ENCODE measurements around the gene NDUFV2.
"Not testable (repeated sequence)": the region's sequence is repeated elsewhere in the genome, so short reads cannot be mapped to it uniquely, and the experiment has no call there.

NDUFV2 gene

DNA sequence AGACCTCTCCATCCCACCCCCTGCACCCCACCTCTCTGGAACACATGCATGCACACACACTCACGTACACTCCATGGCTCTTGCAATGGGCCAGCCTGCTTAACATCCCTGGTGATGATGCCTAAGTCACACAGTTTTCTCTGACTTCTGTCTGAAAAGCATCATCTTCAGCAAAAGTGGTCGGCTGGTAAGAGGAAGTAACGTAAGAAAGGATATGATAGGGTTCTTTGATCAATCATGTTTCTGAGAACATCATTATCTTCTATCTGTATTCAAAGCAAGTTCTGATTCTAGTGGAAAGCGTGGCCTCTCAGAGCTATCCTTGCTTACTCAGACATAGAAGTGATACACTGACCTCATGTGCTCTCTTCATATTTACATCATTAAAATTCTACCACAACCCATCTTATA, 11.4 kb upstream of the NDUFV2 start:
- no peak for DNase-seq

DNA sequence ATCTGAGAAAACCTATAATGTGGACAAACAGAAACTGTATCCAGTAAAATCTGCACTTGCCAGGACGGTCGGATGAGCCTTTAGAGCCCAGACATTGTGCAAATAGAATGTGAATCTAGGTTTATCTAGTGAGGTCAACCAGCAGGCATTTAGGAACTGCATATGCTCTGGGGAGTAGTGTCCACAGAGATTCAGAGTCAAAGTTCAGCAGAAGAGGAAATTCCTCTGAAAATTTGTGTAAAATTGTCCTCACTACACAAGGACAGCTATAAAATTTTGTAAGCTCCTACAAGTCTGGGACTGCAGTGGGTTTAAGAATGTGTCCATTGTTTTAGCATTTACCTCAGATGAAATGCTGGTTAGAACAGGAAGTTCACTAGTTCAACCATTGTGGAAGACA, 9.8 kb upstream of the NDUFV2 start:
- DNase-seq, result no peak

DNA sequence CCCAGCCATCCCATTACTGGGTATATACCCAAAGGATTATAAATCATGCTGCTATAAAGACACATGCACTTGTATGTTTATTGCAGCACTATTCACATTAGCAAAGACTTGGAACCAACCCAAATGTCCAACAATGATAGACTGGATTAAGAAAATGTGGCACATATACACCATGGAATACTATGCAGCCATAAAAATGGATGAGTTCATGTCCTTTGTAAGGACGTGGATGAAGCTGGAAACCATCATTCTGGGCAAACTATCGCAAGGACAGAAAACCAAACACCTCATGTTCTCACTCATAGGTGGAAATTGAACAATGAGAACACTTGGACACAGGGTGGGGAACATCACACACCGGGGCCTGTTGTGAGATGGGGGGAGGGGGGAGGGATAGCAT, 9.4 kb upstream of the NDUFV2 start:
- DNase-seq, result not testable (repeated sequence)

DNA sequence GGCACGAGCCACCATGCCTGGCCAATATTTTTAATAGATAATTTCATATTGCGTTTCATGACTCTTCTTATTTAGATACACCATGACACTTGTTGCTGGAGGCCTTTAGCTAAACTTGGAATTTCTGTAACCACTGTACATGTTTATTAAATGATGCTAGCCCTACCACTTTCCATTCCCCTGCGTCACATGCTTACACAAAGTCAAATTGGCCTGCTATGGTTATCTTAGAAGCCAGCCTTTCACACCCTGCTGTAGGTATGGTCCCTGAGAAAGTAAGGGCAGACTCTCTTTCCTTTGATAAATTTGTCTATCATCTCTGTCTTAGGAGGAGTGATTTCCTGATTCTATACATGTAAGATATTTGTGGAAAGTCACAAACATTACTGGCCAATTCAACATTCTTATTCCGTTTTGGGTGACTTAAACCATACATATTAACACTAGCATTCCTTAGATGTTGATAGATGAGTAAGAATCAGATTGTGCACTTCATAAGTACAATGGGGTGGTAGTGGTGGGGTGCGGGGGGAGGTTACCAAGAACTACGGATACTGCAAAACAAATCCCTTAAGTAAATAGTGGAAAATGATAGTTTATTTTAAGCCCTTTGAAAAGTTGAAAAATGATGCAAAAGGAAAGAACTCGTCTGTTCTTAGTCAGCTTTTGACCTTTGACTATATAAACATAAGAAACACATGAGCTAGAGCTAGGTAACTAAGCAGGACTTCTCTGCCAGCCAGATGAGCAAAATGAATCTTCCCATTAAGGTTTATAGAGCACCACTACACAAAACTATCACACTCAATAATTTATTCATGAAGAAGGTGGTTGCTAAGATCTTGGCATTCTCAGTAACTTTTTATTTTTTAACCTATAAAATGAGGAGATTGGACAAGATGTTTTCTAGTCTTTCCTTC, 7.9 kb upstream of the NDUFV2 start:
- no peak for DNase-seq

DNA sequence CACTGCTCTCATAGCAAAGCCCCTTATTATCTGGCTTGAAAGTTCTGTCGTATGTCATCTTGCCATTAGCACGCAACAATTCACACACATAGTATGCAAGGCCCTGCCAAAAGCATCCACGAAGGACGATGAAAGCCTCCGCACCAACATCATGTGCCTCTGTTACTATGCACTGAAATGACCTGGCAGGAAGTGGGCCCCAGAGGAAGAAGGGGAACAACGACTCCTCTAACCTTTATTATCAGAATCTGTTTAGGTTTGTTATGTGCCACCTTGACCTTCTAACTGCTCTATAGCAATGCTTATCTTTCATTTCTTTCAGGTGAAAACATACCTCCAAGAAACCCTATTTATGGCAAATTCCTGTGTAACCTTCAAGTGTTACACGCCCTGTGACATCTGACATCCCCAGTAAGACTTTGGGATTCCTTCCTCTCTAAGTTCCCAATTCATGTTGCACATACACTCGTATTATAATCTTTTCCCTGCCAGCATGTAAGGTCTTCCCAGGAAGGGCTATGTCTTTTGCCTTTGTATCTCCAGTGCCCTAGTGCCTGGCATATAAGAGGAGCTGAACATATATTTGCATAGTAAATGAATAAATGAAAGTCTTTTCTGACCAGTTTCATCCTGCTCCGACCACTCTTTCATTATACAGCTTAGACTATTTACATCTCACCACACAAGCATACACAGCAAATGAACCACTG, 7.0 kb upstream of the NDUFV2 start:
- no peak for DNase-seq

DNA sequence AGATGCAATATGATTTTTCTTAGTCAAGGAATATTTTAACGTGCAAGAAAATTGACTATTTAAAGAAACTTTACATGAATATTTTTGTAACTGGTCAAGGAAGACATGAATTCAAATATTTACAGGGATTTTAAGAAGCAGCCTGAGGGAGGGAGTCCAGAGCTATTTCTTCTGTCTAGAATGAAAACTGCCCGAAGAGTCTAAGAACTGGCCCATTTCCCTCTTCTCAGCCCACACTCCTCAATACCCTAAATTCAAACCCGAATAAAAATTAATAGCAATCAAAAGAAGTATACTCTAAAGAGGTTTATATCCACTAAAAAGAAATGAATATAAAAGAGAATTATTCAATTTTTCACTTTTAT, 6.5 kb upstream of the NDUFV2 start:
- DNase-seq, result no peak

DNA sequence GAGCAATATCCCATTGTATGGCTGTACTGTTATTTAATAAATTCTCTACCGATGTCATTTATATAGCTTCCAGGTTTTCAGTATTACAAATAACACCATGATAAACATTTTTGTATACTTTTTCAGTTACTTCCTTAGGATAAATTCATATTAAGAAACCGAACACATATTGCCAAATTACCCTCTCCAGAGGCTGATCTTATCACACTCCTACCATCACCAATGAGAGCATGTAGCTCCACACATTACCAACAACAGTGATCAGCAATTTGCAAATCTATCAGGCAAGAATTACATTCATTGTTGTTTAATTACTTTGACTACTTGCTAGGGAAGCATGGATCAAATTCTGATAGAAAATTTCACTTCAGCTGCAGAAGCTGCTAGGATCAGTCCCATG, 5.8 kb upstream of the NDUFV2 start:
- no peak for DNase-seq

DNA sequence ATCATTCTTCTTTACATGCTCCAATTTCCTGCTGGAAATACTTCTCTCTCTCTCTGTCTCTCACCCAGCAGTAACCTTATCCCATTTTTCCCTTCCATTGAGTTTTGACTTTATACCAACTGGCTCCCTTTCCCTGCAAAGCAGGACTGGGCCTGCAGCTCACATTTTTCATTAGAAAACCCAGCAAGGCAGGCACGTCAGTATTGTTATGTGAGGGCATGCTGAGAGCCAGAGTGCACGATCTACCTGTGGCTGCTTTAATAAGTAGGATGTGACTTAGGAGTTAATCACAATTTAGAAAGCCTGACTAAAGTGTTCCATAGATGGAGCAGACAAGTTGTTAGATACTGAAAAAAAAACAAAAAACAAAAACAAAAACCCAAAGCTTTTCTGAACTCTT, 5.2 kb upstream of the NDUFV2 start:
- DNase-seq, result no peak

DNA sequence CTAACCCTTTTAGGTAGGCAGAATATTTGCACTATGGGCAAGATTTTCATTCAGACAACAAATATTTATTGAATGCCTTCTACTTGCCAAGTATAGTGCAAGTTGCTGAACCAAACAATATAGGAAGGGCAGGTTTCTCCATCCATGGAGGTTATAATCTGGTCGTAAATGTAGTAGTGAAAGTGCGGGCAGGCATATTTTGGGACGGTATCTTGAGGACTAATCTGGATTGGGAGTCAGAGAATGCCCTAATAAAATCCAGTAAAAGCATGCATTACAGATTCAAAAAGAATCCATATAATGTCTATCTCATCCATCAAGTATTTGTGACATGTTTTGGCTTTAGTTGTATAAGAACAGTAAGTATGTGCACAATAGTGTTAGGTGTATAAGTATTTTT, 1.7 kb upstream of the NDUFV2 start:
- no peak for DNase-seq

DNA sequence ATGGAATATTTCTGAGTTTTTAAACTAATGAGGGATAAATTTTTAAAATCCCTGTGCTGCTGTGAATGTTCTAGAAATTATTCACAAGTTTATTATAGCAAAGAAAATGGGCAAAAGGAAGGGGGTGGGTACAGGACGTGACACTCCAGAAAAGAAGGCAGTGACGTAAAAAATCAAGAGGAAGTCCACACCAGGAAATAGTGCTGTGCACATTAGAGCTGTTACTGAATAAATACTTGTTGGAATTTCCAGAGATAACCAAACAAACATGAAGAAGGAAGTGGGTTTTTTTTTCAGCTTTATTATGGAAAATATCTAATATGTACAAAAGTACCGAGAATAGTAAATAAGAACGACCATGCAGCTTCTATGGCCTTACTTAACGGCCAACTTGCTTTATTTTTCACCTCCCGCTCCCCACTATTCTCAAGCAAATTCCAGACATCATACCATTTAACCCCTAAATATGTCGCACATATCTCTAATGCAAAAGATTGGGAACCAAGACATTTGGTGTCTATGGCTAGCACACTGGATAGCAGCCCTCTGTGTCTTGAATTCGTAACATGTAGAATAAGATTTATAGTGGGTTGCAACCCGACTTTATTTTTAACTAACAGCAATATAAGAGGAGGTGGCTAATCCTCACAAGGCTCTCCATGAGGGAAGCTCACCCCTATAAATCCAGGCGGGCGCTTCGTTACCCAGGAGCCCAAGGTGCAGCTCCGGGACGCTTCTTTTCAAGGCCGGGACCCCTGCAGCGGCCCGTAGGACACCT, 580 bp upstream of the NDUFV2 start:
- DNase-seq, result no peak

DNA sequence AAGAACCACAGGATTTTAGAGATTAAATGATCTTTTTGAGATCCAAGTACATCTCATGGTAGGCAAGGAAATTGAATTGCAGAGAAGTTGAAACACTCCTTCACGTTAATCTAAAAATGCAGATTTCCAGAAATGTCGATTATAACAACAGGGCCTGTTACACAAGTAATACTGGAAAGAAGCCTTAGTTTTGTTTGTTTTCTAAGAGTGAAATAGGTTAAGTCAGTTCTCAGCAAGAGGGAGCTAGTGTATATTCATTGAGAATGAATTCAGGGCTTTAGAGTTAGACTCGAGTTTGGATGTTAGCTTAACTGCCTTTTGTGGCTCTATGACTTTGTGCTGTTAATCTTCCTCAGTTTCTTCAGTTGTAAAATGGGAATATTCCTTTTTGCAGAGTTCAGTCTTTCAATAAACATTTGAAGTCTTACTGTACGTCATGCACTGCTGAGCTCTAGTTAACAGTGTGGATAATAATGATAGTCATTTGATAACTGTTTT, 926 bp downstream of the NDUFV2 start:
- DNase-seq, result no peak

DNA sequence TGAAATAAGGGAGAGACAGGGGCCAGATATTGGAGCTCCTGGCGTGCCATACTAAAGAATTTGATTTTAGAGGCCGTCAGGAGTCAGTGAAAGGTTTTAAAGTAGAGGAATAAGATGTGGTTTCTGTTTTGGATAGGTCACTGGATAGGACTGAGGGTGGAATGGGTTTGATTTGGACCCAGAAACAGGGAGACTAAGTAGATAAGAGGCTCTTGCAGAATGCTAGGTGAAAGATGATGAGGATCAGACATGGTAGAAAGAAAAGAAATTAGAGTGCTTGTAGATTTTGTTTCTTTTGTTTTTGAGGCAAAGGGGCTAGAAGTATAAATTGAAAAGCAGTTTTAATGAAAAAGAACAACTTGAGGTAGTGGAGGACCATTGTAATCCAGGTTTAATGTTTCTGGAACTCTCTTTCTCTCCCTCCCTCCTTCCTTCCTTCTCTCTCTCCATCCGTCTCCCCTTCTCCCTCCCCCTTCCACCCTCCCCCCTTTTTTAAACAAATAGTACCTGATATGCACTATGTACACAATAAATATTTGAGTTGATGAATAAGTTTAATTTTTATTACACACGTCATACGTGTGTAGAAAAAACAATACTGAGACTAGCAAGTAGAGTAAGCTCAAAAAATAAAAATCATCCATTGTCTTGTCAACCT, 1.9 kb downstream of the NDUFV2 start:
- DNase-seq, result no peak

DNA sequence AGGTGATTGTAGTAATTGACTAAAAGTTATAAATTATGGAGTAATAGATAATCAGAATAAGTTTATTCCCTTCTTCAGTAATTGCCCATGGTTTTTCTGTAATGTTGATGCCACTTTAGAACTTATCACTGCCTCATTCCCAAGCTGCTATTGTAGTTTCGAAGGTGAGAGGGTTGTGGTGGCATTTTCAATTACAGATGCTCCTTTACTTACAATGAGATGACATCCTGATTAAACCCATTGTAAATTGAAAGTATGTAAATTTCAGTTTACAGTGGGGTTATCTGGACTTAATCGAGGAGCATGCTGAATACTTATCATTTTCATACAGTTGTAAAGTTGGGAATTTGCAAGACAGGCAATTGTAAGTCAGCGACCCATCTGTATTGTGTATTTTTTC, 2.9 kb downstream of the NDUFV2 start:
- no peak for DNase-seq

DNA sequence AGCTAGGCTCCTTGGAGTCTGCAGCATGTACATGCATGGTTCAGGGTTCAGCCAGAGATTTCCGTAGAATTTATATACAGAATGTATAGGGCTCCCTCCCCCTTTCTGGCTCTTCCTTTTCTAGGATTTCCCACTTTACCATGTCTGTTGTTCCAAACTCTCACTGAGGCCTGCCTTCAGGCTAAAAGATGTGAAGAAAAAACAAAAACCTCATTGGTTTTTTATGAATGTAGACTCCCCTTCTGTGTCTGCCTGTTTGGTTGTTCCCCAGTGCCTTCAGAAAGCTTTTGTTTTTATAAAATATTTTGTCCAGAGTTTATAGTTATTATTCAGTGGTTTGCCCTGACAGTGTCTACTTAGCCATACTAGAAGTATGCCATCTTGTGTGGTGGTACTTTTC, 3.6 kb downstream of the NDUFV2 start:
- DNase-seq, result no peak

DNA sequence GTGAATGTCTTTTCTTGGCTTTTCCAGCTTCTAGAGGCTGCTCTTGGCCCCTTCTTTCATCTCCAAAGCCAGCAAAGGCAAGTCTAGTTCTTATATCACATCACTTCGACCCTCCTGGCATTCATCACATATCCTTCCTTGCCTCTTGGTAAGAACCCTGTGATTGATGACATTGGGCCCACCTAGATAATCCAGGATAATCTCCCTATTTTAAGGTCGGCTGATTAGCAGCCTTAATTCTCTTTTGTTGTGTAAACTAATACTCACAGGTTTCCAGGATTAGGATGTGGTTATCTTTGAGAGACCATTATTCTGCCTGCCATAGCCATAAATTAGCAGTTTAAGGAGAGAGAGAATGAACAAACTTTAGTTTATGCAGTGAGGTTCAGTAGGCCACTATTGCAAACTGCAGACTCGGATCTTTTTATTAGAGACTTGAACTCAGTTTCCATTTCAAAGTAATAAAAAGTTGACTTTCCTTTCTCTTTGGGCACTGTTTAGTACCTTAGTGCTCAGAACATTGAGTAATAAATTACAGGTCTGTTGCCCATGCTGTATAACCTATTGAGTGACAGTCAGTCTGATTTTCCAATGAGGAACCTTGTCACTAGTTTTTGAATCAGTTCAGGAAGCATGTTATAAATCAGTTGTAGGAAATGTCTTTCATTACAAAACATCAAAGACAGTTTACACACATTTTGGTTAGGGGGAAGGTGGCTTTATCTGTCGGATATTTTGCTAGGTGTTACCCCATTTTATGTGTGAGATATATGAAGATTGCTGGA, 4.5 kb downstream of the NDUFV2 start:
- DNase-seq, result no peak

DNA sequence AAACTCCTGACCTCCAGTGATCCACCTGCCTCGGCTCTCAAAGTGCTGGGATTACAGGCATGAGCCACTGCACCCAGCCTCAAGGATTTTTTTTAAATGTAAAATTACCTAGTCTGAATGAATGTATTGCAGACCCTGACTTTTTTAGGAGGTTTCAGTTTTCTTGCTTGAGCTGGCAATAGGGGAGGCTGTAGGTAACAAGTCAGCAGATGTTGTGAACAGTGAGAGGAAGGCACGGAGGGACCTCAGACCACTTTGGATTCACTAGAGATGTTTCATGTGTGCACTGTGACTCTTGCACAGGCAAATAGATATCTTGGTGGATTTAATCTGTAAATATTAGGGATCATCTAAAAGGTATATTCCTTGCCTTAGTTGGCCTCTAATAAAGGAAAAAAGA, 6.4 kb downstream of the NDUFV2 start:
- no peak for DNase-seq

DNA sequence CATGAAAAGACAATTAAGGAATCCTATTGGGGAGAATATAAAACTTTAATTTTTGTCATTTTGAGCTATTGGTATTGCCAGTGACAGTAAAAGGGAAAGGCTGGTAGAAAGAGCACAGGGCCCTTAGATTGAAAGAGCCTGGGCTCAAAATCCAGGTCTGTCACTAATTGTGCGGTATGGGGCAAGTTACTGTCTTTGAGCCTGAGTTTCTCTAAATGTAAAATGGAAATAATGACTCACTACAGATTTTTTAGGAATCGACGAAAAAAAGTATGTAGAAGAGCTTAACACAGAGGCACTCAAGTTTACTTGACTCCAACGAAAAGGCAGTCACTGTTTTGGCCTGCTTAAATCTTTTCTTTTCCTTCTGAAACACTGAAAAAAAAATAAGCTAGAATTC, 7.0 kb downstream of the NDUFV2 start:
- no peak for DNase-seq

DNA sequence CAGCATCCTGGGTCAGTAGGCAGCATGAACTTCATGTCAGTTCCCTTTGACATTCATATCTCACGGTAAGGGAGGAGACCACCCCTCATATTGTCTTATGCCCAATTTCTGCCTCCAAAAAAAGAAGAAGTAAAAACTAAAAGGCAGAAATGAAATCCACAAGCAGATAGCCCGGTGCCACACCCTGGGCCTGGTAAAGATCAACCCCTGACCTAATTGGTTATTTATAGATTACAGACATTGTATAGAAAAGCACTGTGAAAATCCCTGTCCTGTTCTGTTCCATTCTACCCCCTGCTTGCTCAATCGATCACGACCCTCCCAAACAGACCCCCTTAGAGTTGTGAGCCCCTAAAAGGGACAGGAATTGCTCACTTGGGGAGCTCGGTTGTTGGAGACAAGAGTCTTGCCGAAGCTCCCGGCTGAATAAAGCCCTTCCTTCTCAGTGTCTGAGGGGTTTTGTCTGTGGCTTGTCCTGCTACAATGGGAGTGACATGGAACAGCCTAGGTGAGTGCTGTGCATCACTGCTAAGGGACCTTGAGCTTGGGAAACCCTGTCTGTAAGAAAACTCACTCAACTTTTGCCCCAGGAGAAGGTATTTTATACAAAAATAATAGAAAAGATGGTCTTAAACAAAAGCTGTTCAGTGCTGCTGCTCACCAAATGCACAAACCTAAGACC, 11.1 kb downstream of the NDUFV2 start:
- DNase-seq, result no peak

DNA sequence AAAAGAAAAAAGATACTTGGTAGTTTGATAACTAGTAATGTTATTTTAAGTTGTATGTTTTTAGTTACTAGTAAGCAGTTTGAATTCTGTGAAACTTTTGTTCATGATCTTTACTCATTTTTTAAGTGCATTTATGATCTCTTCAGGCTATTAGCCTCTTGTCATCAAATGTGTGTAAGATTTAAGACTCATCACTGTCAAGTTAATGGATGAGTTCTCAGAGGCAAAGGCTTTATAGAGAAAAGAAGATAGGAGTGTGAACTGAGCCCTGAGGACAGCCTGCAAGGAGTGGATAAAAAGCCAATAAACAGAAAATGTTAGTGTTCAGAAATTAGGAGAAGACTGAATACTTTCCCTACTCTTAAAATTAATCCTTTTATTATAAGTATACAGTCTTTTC, 13.5 kb downstream of the NDUFV2 start:
- DNase-seq, result no peak

DNA sequence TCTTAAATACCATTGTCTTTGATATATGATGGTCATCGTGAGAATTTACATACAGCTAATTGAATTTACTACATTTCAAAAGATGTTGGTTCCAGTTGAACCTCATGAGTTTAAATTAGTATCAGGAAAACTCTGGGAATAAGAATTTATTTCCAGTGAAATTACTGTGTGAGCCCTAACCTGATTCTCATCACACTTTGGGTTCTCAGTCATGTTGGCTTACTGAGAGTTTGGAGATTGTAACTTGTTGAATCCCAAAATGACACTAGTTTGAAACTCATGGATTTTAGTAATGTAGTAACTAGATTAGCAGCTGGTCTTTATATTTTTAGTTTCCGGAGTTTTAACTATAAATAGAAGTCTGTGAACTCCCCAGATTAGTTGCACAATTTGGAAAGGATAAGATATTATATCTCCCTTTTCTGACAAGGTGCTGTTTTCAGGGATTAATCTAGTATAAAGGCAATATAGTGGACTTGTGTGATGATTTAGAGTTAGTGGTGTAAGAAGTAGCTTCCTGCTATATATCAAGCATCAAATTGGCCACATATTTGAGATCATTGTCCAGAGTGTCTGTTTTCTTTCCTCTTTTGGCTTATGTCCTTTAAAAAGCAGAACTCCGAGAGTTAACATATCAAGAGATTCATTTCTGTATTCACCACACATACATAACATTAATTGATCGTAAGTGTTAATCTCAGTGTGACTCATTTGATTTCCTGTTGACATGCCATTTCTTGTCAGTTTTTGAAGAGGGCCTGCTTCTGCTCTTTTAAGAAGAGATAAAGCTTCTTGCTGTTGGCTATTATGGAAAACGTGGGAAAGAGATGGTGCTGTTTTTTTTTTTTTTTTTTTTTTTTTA, 15.7 kb downstream of the NDUFV2 start:
- DNase-seq, result no peak

DNA sequence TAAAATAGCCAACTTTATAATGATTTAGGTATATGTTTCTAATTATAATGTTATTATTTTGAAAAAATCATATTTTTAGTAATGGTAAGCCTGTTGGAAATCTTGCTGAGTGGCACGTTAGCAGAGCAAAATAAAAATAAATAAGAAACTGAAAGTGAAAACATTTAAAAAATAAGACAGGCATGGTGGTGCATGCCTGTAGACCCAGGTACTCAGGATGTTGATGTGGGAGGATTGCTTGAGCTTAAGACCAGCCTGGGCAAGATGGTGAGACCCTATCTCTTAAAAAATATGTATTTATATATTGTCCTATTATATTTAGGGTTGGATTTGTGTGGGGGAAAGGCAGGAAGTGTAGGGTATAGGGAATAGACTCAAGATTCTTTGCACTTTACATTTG, 18.3 kb downstream of the NDUFV2 start:
- no peak for DNase-seq

All from NCI-H1105 (cell line).